HG03521 (cell line): ENCODE measurements around the gene IL1RAPL1.

Source experiments
- ATAC-seq: cut with Tn5 transposase; IDR thresholded peaks from one replicate; pipeline ENCODE4 v1.9.1; 2021; ENCODE audit warnings: mild to moderate bottlenecking, moderate library complexity; ENCODE audit not compliant: unreplicated experiment

Gene IL1RAPL1

DNA sequence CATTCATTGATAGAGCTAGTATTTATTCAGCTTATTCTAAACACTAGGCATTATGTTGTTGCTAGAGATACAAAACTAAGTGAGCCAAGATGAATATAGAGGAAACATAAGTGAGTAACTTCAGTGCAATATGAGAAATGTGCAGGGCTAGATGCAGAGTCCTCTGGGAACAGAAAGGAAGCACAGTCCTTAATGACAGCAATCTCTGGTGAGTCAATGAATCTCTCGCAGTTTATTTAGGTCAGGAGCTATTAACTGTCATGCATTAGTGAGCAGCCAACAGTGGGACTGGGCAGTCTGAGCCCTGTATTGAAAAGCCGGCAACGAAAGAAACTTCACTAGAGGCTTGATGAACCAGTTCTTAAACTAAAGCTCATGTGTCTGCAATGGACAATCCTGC lies 1030.0 kb downstream of the IL1RAPL1 start:
- ATAC-seq: no peak

DNA sequence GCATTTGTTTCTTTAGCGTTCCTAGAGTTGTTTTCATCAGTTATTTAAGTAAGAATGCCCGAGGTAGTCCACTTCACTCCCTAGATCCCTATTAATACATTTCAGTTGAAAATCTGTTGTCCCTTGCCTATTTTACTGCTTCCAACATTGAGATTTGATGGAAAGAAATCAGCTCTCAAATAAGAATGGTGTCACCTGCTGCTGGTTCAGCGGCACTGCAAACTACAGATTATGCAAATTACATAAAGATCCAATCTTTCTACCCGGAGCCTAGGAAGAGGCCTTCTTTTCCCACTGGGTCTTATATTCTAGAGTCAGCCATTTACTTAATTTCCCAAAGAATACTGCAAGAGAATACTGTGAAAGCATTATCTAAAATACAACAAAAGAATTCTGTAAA lies 1030.5 kb downstream of the IL1RAPL1 start:
- no peak for ATAC-seq

DNA sequence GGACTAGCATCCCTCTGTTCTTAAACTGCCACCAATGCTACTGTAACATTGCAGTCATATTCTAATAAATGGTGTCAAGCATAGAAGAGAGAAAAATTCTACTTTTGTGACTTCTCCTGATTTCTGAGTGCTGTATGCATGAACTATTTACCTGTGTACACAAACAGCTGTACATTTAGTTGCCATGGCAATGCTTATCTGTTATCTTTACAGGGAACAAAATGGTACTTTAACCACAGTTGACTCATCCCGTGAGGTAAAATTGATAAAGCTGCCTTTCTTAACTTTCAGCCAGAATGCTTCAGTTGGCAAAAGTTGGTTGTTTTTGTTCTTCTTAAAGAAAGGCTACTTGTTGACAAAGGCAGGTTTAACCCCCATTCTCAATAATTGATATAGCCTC lies 1040.6 kb downstream of the IL1RAPL1 start:
- no peak for ATAC-seq

DNA sequence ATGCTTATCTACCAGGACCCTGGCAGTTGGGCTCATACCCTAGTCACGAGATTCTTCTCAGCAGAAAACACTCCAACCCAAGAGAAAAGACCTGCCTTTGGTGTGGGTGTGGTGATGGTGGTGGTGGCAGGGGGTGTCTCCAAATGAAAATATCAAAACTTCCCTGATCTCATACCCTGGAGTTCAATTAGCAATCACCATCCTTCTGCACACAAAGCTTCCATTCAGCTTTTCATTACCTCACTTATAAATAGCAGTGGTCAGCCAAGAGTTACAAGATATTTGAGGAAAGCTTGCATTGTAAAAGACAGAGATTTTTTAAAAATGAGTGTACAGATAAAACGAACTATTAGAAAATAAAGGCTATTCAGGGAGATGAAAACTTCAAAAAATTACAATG lies 1047.3 kb downstream of the IL1RAPL1 start:
- ATAC-seq: no peak

DNA sequence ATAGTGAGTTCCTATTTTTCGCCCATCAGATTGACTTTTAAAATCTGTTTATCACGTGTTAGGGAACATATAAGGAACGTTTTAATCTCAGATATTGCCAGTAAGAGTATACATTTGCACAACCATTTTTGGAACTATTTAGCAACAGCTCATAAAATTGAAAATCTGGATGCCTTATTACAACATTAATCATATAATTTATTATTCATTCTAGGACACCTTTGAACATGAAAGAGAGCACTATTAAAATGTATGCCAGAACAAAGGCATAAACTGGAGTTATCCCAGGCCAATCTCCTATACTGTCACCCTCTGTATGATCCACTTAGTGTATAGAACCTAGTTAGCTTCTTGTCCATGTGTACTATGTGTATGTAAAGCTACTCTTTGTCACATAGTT lies 1049.1 kb downstream of the IL1RAPL1 start:
- no peak for ATAC-seq

DNA sequence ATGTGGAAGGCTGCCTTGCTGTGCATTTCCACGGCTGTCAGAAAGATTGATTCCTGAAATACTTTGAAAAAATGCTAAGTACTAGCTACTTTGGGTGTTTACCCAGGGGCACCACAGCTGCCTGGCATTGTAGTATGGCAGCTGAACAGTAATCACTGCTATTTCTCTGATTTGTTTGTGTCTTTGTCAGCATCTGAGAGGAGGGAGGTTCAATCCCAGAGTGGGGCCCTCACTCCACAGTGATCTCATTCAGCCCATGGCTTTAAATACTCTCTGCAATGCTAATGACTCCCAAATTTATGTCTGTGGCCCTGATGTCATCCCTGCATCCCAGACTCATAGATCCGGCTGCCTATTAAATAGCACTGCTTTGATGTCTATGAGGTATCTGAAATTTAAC lies 1052.9 kb downstream of the IL1RAPL1 start:
- ATAC-seq: no peak

DNA sequence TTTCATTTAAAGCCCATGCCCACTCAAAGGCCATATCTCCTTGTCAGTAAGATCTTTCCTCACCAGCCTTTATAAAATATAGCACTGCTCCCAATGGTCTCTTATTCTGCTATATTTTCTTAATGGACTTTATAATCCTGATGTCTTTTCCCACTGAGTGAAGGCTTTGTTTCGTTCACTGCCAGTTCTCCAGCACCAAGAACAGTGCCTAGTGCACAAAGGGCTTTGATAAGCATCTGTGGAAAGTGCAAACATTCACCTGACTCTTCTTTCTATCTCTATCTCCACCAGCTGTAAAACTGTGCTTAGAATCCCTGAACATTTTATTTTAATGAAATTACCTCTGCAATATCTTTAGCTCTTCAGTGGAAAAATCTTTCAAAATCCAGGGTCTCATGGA lies 1054.2 kb downstream of the IL1RAPL1 start:
- no peak for ATAC-seq

DNA sequence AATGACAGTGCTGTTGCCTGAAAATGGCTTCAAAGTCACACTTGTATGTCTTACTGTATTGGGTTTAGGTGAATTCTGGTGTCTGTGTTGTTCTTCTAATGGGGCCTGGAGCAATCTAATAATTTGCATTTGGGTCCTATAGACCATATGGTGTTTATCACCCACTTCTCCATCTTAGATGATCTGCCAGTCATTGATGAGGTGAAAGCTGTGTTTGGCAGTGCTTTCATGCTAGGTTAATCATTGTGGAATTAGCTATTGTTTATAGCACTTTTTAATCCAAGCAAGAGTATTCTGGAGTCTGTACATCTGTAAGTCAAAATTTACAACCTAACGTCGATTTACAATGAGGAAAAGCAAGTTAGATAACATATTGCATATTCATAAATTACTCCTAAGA lies 1055.9 kb downstream of the IL1RAPL1 start:
- ATAC-seq: no peak

DNA sequence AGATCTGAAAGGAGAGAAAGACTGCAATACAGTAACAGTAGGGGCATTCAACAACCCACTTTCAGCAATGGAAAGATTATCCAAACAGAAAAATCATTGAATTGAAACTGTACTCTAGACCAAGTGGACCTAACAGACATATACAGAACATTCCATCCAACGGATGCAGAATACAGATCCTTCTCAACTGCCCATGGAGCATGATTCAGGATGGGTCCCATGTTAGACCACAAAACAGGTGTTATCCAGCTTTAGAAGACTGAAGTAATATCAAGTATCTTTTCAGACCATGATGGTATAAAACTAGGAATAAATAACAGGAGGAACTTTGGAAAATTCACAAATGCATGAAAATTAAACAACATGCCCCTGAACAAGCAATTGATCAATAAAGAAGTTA lies 1060.9 kb downstream of the IL1RAPL1 start:
- no peak for ATAC-seq

DNA sequence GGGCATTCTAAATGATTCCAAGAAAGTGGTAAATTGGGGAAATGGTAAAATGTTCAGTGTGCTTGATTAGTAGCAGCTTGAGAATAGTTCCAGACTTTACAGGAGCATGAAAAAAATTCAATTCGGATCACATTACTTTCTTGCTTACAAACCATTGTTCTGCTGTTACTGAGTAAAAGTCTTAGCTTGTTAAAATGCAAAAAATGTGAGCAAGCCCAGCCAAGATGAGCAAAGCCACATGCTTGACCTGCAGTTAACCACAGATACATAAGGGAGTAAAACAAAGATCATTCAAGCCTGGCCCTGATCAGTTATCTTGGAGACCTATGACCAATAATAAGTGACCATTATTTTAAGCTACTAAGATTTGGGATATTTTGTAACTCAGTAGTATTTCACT lies 1065.2 kb downstream of the IL1RAPL1 start:
- no peak for ATAC-seq

DNA sequence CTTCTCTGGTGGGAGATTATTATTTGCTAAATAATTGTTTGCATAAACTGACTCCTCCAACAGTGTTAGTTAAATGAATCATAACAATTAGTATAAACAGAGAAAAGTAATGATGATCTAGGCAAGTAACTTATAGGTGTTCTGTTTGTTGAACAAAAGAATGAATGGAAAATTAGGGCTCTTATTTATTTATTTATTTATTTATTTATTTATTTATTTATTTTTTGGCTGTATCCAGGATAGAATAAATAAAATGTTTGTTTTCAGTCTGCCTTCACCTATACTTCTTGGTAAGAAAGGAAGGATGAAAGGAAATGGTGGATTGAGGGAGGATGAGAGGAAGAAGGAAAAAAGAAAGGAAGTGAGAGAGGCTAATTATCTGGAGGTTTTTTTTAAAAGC lies 1066.5 kb downstream of the IL1RAPL1 start:
- ATAC-seq: no peak

DNA sequence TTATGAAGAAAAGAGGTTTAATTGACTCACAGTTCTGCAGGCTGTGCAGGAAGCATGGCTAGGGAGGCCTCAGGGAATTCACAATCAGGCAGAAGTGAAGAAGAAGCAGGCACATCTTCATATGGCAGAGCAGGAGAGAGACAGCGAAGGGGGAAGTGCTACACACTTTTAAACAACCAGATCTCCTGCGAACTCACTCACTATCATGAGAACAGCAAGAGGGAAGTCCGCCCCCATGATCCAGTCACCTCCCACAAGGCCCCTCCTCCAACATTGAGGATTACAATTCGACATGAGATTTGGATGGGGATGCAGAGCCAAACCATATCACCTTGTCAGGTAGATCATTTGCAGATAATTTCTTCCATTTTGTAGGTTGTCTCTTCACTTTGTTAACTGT lies 1072.7 kb downstream of the IL1RAPL1 start:
- no peak for ATAC-seq

DNA sequence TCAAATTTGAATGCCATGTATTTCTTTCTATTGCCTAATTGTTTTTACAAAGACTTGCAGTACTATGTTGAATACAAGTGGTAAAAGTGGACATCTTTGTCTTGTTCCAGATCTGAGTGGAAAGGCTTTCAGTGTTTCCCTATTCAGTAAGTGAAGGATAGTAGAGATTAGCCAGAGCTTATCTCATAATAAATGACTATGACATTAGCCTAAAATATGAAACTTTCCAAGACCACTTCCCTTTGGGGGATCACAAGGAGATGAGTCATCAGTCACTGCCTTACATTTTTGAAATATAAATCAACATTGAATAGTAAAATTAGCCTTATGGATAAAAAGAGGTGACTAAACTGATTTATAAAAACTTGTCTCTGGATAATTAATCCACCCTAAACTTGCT lies 1074.0 kb downstream of the IL1RAPL1 start:
- no peak for ATAC-seq

DNA sequence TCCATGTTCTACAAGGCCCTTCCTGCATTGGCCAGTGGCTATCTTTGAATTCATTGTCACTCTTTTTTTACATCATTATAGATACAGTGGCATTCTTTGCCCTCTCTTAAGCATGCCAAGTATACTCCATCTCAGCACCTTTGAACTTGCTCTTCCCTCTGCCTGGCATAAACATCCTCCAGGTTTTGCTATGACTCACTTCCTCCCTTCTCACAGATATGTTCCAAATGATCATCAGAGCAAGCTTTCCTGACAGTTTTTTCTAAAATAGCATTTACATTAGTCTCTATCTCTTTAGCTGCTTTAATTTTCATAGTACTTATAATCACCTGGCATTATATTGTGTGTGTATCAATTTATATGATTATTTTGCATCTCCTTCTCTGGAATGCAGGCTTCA lies 1074.9 kb downstream of the IL1RAPL1 start:
- no peak for ATAC-seq

DNA sequence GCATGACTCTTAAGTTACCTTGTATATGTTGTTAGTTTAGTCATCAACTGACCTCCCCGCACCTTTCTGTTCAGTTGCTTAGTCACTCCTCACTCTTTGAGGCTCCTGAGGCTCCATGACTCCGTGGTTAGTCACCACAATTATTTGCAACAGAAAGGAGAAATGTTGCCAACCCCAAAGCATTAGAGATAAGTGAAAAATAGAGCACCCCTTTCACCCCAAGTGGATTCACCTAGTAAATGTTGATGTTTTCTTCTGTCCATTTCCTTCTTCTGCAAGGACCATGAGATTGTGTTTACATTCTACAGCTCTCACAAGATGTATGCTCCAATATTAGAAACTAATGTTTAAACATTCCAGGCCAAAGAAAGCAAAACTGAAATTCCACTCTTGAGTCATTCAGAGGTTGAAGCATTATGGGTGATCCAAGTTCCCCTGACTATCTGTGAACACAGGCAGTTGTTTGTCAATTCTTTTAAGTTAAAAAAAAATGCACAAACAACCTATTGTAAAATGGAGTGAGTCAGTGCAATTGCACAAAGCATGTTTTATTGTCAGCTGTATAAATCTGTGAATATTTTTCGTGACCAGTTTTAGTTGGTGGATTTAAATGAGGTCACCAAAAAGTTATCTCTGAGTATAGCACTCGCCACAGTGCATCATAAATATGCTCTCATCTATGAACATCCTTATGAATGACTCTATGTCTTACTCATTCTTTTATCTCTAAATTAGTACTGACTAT lies 1075.7 kb downstream of the IL1RAPL1 start:
- peak; percentile 59 for ATAC-seq

DNA sequence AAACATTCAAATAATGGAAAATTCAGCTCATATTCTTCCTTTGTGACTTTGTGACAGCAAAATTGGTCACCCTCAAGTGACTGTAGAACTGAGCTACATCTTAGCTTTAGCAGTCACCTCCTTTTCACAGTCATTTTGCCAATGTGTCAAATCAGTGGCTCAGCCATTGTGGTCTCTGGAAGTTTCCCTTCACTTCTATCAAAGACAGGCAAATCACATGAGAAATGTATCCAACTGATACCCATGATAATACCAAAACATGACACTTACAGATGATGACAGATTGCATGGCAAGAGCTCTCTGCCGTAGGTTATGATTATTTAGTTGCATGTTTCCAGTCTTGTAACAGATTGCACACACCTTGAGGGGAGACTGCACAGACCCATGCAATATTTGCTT lies 1078.3 kb downstream of the IL1RAPL1 start:
- ATAC-seq: no peak

DNA sequence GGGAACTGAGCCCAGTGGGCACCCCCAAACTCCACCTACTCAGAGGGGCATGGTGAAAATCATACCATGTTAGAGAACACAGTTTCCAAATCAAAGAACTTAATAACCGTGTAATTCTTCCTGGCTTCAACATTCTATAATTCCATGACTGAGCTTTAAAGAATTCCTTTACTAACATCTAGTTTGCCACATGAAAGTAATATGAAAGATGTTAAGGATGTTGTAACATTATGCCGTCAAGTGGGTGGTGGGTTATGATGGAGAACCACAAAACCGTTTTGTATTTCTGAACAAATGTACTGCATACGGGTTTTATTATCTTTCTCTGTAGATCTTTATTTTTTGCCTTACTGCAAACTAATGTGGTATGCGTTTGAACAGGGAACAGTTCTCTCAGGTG lies 1079.1 kb downstream of the IL1RAPL1 start:
- ATAC-seq: no peak

DNA sequence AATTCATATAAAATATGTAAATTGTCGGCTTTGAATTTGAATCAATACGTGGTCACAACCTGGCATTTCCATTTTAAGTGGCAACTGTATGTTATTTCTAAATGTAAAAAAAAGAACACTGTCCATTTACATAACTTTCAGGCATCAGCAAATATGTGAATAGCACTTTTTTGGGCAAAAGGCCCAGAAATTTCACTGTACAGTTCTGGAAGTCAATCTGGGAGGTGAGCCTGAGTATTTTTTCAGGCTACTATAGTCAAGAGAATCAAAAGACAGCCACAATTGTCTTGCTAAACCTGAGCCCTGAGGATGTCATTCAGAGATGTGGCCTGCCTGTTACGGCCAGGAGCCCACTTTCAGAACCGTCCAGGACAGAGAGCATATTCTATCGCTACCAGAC lies 1084.2 kb downstream of the IL1RAPL1 start:
- no peak for ATAC-seq

DNA sequence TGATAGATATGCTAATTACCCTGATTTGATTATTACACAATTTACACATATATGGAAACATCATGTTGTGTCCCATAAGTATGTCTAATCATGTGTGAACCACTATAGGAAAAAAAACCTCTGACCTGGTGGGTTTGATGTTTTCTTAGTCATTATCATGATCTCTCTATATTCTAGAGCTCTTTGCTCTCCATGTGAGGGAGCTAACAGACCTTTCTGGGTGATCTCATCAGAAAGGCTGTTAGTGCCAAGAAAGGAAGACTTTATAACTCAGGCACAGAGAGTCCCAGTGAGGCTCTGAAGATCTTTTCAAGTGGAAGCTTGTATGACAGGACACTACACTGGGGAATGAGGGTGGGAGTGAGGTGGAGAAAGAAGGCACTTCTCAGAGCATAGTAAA lies 1100.4 kb downstream of the IL1RAPL1 start:
- ATAC-seq: no peak

DNA sequence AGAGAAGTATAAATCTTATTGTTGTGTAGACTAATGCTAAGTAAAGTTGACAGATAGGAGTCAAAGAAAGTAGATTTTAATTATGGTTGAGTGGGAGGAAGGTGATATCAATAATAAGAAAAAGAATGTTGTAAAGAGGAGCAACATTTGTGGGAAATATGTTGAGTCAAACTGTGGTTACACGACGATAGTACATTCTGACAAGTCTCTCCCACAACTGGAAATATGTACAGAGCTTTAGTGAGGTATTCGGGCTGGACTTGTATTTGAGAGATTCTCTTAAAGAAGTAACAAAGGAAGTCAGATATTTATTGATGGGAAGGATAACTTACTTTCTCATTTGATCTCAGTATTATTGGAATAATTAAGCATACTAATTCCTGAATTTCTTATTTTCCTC lies 1102.8 kb downstream of the IL1RAPL1 start:
- ATAC-seq: no peak

DNA sequence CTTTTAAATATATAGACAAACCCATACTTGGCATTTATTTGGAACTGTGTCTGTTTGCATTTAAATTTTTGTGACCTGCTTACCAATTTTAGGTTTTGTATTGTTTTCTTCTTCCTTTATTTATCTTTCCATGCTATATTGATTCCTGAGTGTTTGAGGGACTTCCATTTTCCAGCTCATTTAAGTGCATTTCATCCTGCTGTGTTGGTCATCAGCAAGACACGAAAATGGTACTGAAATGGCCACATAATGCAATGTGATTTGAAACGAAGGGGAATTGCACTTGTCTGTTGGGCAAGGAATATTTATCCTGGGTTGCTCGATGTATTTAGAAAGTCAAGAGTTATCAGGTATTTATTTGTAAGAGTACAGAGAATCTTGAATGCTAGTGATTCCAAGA lies 1103.8 kb downstream of the IL1RAPL1 start:
- no peak for ATAC-seq

DNA sequence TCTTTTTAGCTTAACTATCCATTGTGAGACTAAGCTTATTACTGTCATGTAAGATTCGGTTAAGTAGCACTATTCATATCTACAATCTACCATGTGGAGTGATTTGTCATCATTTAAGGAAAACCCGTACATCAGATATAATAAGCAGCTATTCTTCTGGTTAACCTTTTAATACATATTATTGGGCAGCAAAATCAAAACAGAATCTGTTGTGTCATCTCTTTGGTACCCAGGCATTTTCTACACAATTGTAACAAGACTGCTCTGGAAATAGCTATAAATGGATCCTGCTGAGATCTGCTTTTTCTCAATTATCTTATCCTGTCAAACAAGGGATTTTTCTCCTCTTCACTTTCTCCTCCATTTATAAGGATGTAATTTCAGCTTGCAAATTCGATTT lies 1106.7 kb downstream of the IL1RAPL1 start:
- no peak for ATAC-seq

DNA sequence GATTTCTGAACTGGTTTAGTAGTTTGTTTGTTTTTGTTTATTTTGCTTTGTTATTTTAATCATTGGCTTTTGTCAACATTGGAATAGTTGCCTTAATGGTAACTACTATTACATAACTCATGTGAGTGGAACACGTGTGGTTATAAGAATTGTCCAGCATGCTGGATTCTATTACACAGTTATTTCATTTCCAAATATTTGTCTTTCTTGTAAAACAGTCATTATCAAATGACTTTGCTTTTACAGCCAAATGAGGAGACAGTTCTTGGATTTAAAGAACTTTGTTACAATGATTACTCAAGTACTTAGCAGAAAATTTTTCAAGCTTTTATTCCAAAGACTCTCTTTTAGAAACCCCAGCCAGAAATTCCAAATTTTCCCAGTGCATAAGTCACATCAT lies 1112.0 kb downstream of the IL1RAPL1 start:
- no peak for ATAC-seq
